Hepatocyte (in vitro differentiated cells): ENCODE measurements around the gene ZNRF3. TPM values are rescaled to one million over a fixed set of nuclear protein-coding genes. Genes with fewer than 3 reads are reported as not detected.

ENCODE experiments used
- DNase-seq: peaks from one replicate; pipeline ENCODE4 v3.0.0-alpha.2; 2016; ENCODE audit warnings: low spot score
- H2AFZ ChIP-seq: fragments of 200-600 bp; sonication (generic); 2 replicates; pipeline ENCODE4 v1.6.0; 2016; ENCODE audit warnings: antibody characterized with exemption, mild to moderate bottlenecking
- H3K27ac ChIP-seq: fragments of 200-600 bp; sonication (generic); 2 replicates; pipeline ENCODE4 v1.5.1; 2016; ENCODE audit warnings: mild to moderate bottlenecking
- H3K27me3 ChIP-seq: fragments of 200-600 bp; sonication (generic); 2 replicates; pipeline ENCODE4 v1.6.1; 2016
- H3K36me3 ChIP-seq: fragments of 200-600 bp; sonication (generic); replicated peaks from 2 replicates; pipeline ENCODE4 v1.5.1; 2016; ENCODE audit warnings: low read depth; ENCODE audit not compliant: insufficient read depth
- H3K4me1 ChIP-seq: fragments of 200-600 bp; sonication (generic); 2 replicates; pipeline ENCODE4 v1.5.1; 2016; ENCODE audit warnings: mild to moderate bottlenecking, moderate library complexity; ENCODE audit not compliant: insufficient read depth
- H3K4me2 ChIP-seq: fragments of 200-600 bp; sonication (generic); 2 replicates; pipeline ENCODE4 v1.6.0; 2016
- H3K4me3 ChIP-seq: fragments of 200-600 bp; sonication (generic); 2 replicates; pipeline ENCODE4 v1.5.1; 2016; ENCODE audit warnings: mild to moderate bottlenecking
- H3K79me2 ChIP-seq: fragments of 200-600 bp; sonication (generic); 2 replicates; pipeline ENCODE4 v1.6.0; 2017; ENCODE audit warnings: mild to moderate bottlenecking
- H3K9me2 ChIP-seq: fragments of 200-600 bp; sonication (generic); replicated peaks from 2 replicates; pipeline ENCODE4 v1.6.0; 2017; ENCODE audit warnings: mild to moderate bottlenecking; ENCODE audit not compliant: insufficient read depth
- H3K9me3 ChIP-seq: fragments of 200-600 bp; sonication (generic); 2 replicates; pipeline ENCODE4 v1.5.1; 2016; ENCODE audit warnings: low read depth, mild to moderate bottlenecking
- H4K20me1 ChIP-seq: fragments of 200-600 bp; sonication (generic); 2 replicates; pipeline ENCODE4 v1.6.0; 2016; ENCODE audit warnings: mild to moderate bottlenecking; ENCODE audit not compliant: insufficient read depth, poor library complexity, severe bottlenecking
- CTCF ChIP-seq: fragments of 200-600 bp; sonication (generic); IDR thresholded peaks from 2 replicates; pipeline ENCODE4 v1.5.1; 2016; ENCODE audit warnings: antibody characterized with exemption, mild to moderate bottlenecking; ENCODE audit not compliant: poor library complexity
- EZH2 ChIP-seq: fragments of 200-600 bp; sonication (generic); IDR thresholded peaks from 2 replicates; pipeline ENCODE4 v1.6.1; 2016; ENCODE audit warnings: antibody characterized with exemption, mild to moderate bottlenecking, borderline replicate concordance
- EZH2phosphoT487 ChIP-seq: fragments of 200-600 bp; sonication (generic); IDR thresholded peaks from one replicate; pipeline ENCODE4 v1.6.1; 2018; ENCODE audit warnings: antibody characterized with exemption, mild to moderate bottlenecking, low read depth, moderate library complexity; ENCODE audit not compliant: unreplicated experiment, severe bottlenecking
- WGBS: methylation state at CpG from one replicate; pipeline ENCODE4 v1.1.6; 2016; ENCODE audit warnings: low lambda C conversion rate; ENCODE audit errors: missing lambda C conversion rate; 5-methylcytosine and 5-hydroxymethylcytosine counted together
- polyA plus RNA-seq: library from polyadenylated mRNA; unstranded; fragments of >200 nt; fragmentation: Nextera tagmentation; extraction: Ambion mirVana; gene quantifications from 2 replicates; pipeline ENCODE4 v1.2.1, GENCODE V29; 2016
- total RNA-seq: library from RNA; depleted of rRNA; stranded (reverse); fragments of >200 nt; gene quantifications from 2 replicates; pipeline ENCODE4 v1.2.3, GENCODE V29; 2014

Gene ZNRF3
- total and polyA plus RNA-seq, 2 experiments from 2014 or later, result 8.9 to 14.7 TPM

GRCh38 chr22:29012952-29013351, 129.6 kb downstream of the ZNRF3 start:
- TF ChIP-seq EZH2 (no peak), EZH2phosphoT487 (no peak), CTCF (no peak)
- Histone ChIP-seq H2AFZ (no peak overlapping the region), H3K79me2 (peaks cover 68% of the 10 kb centered on the region), H3K9me2 (no peaks in the 10 kb centered on the region), H4K20me1 (no peaks in the 10 kb centered on the region), H3K9me3 (no peaks in the 10 kb centered on the region), H3K4me2 (no peak overlapping the region), H3K27ac (no peak overlapping the region), H3K4me3 (no peak overlapping the region), H3K4me1 (peaks cover 33% of the 10 kb centered on the region), H3K27me3 (no peaks in the 10 kb centered on the region), H3K36me3 (no peaks in the 10 kb centered on the region)
- DNase-seq, result no peak
- WGBS, result 96% methylated on average over 4 of the region's 4 CpGs

GRCh38 chr22:29014293-29014692, 130.9 kb downstream of the ZNRF3 start:
- no peaks in the 10 kb centered on the region for H4K20me1 ChIP-seq
- DNase-seq, result no peak
- H3K27ac ChIP-seq, result no peak overlapping the region
- TF ChIP-seq EZH2phosphoT487, result no peak
- no peak for TF ChIP-seq CTCF
- TF ChIP-seq EZH2, result no peak
- H3K4me1 ChIP-seq, result peaks cover 33% of the 10 kb centered on the region
- H3K79me2 ChIP-seq, result peaks cover 69% of the 10 kb centered on the region
- no peak overlapping the region for H3K4me2 ChIP-seq
- H3K9me3 ChIP-seq, result no peaks in the 10 kb centered on the region
- 60% methylated on average over 4 of the region's 4 CpGs for WGBS
- H3K27me3 ChIP-seq, result no peaks in the 10 kb centered on the region
- no peak overlapping the region for H3K4me3 ChIP-seq
- no peaks in the 10 kb centered on the region for H3K9me2 ChIP-seq
- H3K36me3 ChIP-seq, result no peaks in the 10 kb centered on the region
- H2AFZ ChIP-seq, result no peak overlapping the region

- no peak for TF ChIP-seq CTCF
- TF ChIP-seq EZH2, result no peak
- no peak for TF ChIP-seq EZH2phosphoT487
- Histone ChIP-seq H4K20me1 (no peaks in the 10 kb centered on the region), H2AFZ (no peak overlapping the region), H3K27me3 (no peaks in the 10 kb centered on the region), H3K4me3 (no peak overlapping the region), H3K79me2 (peaks cover 70% of the 10 kb centered on the region), H3K9me3 (no peaks in the 10 kb centered on the region), H3K9me2 (no peaks in the 10 kb centered on the region), H3K36me3 (no peaks in the 10 kb centered on the region), H3K4me2 (no peak overlapping the region), H3K4me1 (peaks cover 33% of the 10 kb centered on the region), H3K27ac (no peak overlapping the region)
- DNase-seq, result no peak
- WGBS, result 84% methylated on average over 4 of the region's 4 CpGs
Measured at GRCh38 chr22:29014773-29015172, 131.4 kb downstream of the ZNRF3 start.
